ENCODE results near the gene HOXB6.

Gene HOXB6

GRCh38 chr17:48604770-48605329, at the start of gene HOXB6:
TSS of gene HOXB6 (minus strand) at chr17:48604986. CDS start at chr17:48598150, 6,836 bp downstream.
- no peak for DNase-seq

GRCh38 chr17:48649741-48650140, 45.0 kb upstream of the HOXB6 start:
- DNase-seq, result no peak

GRCh38 chr17:48647963-48648245, 43.1 kb upstream of the HOXB6 start:
- DNase-seq, result no peak

- peak; percentile 81 for DNase-seq
Observed at GRCh38 chr17:48647103-48647962, 42.5 kb upstream of the HOXB6 start.

- peak; percentile 81 for DNase-seq
Observed at GRCh38 chr17:48646183-48647102, 41.7 kb upstream of the HOXB6 start.

GRCh38 chr17:48645639-48646182, 40.9 kb upstream of the HOXB6 start:
- no peak for DNase-seq

- DNase-seq, result no peak
Observed at GRCh38 chr17:48644910-48645557, 40.2 kb upstream of the HOXB6 start.

GRCh38 chr17:48644159-48644558, 39.4 kb upstream of the HOXB6 start:
- DNase-seq, result no peak

- no peak for DNase-seq
Observed at GRCh38 chr17:48643697-48644012, 38.9 kb upstream of the HOXB6 start.

GRCh38 chr17:48642843-48643696, 38.3 kb upstream of the HOXB6 start:
- no peak for DNase-seq

- peak; percentile 51 for DNase-seq
Observed at GRCh38 chr17:48642059-48642842, 37.5 kb upstream of the HOXB6 start.

GRCh38 chr17:48641541-48642058, 36.8 kb upstream of the HOXB6 start:
- DNase-seq, result no peak

GRCh38 chr17:48640858-48641180, 36.0 kb upstream of the HOXB6 start:
- no peak for DNase-seq

- no peak for DNase-seq
Observed at GRCh38 chr17:48639982-48640857, 35.4 kb upstream of the HOXB6 start.

- DNase-seq, result no peak
Observed at GRCh38 chr17:48639136-48639535, 34.4 kb upstream of the HOXB6 start.

- DNase-seq, result no peak
Observed at GRCh38 chr17:48637323-48638260, 32.8 kb upstream of the HOXB6 start.

GRCh38 chr17:48636177-48637018, 31.6 kb upstream of the HOXB6 start:
- DNase-seq, result peak; percentile 42

All from NCI-H510A treated with DMSO at 0.1 percent for 48 hours (cell line).